ENCODE results near the gene ENO2.

DNA sequence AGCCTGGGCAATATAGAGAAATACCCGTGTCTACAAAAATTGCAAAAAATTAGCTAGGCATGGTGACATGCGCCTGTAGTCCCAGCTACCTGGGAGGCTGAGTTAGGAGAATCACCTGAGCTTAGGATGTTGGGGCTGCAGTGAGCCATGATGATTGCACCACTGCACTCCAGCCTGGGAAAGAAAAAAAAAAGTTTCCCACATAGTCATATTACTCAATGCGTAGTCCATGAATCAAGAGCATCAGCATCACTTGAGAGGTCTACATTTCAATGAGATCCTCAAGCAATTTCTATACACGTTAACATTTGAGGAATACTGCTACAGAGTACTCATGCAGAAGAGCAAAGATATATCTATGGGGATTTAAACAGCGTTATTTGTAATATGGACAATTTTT lies 15.0 kb upstream of the ENO2 start:
- TF ChIP-seq, protein P1, sequence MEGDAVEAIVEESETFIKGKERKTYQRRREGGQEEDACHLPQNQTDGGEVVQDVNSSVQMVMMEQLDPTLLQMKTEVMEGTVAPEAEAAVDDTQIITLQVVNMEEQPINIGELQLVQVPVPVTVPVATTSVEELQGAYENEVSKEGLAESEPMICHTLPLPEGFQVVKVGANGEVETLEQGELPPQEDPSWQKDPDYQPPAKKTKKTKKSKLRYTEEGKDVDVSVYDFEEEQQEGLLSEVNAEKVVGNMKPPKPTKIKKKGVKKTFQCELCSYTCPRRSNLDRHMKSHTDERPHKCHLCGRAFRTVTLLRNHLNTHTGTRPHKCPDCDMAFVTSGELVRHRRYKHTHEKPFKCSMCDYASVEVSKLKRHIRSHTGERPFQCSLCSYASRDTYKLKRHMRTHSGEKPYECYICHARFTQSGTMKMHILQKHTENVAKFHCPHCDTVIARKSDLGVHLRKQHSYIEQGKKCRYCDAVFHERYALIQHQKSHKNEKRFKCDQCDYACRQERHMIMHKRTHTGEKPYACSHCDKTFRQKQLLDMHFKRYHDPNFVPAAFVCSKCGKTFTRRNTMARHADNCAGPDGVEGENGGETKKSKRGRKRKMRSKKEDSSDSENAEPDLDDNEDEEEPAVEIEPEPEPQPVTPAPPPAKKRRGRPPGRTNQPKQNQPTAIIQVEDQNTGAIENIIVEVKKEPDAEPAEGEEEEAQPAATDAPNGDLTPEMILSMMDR (IDR thresholded peaks at IDR 0.05) = no peak
- TF ChIP-seq POLR2A (IDR thresholded peaks at IDR 0.05) = no peak
